H1 (cell line): ENCODE data around the gene OR13C2. TPM values are rescaled to one million over a fixed set of nuclear protein-coding genes. Genes with fewer than 3 reads are reported as not detected.

Experiments
- CTCF ChIA-PET: fragments of 300-600 bp; sonication (Branson Sonifier 250); formaldehyde crosslinking; loops from one replicate; lab custom pipeline; 2021; ENCODE audit not compliant: partially characterized antibody; lab: Charles Lee
- POLR2A ChIA-PET: fragments of 300-600 bp; sonication (Branson Sonifier 250); formaldehyde crosslinking; loops from one replicate; lab custom pipeline; 2021; ENCODE audit warnings: inconsistent platforms; ENCODE audit not compliant: partially characterized antibody; lab: Charles Lee
- DNase-seq, 2 experiments: peaks; one replicate each; pipeline versions ENCODE4 v3.0.0 to v3.0.0-alpha.2; 2010 to 2022; ENCODE audit warnings: low spot score in 2 of 2, low read depth in 1 of 2, mixed read lengths in 1 of 2
- FAIRE-seq: peaks from 2 replicates; lab custom pipeline; 2011; peaks lifted over from hg19 to GRCh38; lab: Jason Lieb, UNC
- H2AFZ ChIP-seq: 2 replicates; pipeline ENCODE4 v1.8.1; 2012; ENCODE audit warnings: low read length, inconsistent platforms
- H2AK5ac ChIP-seq: 2 replicates; pipeline ENCODE4 v1.6.1; 2013; ENCODE audit warnings: low read depth, low read length
- H2BK120ac ChIP-seq: replicated peaks from 2 replicates; pipeline ENCODE3; 2013; ENCODE audit warnings: low read depth, low read length, inconsistent platforms
- H2BK12ac ChIP-seq: 2 replicates; pipeline ENCODE4 v1.6.1; 2013; ENCODE audit warnings: low read depth, low read length
- H2BK15ac ChIP-seq: 2 replicates; pipeline ENCODE4 v1.6.1; 2013; ENCODE audit warnings: low read length
- H2BK20ac ChIP-seq: 2 replicates; pipeline ENCODE4 v1.6.1; 2013; ENCODE audit warnings: low read length
- H2BK5ac ChIP-seq: 2 replicates; pipeline ENCODE4 v1.6.1; 2013; ENCODE audit warnings: low read depth, low read length
- H3K14ac ChIP-seq: 2 replicates; pipeline ENCODE4 v1.6.1; 2013; ENCODE audit warnings: inconsistent platforms; ENCODE audit not compliant: insufficient read length
- H3K18ac ChIP-seq: 2 replicates; pipeline ENCODE4 v1.6.1; 2013; ENCODE audit warnings: low read length; ENCODE audit errors: extremely low read depth
- H3K23ac ChIP-seq: 2 replicates; pipeline ENCODE4 v1.6.1; 2013; ENCODE audit warnings: inconsistent platforms; ENCODE audit not compliant: insufficient read length
- H3K23me2 ChIP-seq: 2 replicates; pipeline ENCODE4 v1.6.1; 2013; ENCODE audit warnings: low read depth, low read length
- H3K27ac ChIP-seq: 2 replicates; pipeline ENCODE4 v1.6.1; 2011; ENCODE audit warnings: low read depth, low read length, inconsistent platforms
- H3K27me3 ChIP-seq, 4 experiments: replicated peaks in 1 of 4; 1 replicate in 1 of 4; 2 replicates in 3 of 4; pipeline versions ENCODE4 v1.6.1 to v1.8.1; 2011 to 2013; ENCODE audit warnings: low read length in 3 of 4, mild to moderate bottlenecking in 3 of 4, inconsistent platforms in 2 of 4, mixed read lengths in 2 of 4, moderate library complexity in 1 of 4; ENCODE audit not compliant: control insufficient read depth in 3 of 4, insufficient read depth in 3 of 4; ENCODE audit errors: extremely low read depth in 1 of 4
- H3K36me3 ChIP-seq, 4 experiments: 2 replicates each; pipeline versions ENCODE4 v1.6.1 to v1.8.1; 2011 to 2013; ENCODE audit warnings: mild to moderate bottlenecking in 4 of 4, low read length in 3 of 4, moderate library complexity in 2 of 4, control low read depth in 1 of 4, inconsistent platforms in 1 of 4; ENCODE audit not compliant: insufficient read depth in 4 of 4, control insufficient read depth in 2 of 4
- H3K4ac ChIP-seq: replicated peaks from 2 replicates; pipeline ENCODE3; 2013; ENCODE audit warnings: low read length, low read depth, mixed read lengths, inconsistent platforms; ENCODE audit not compliant: insufficient read length
- H3K4me1 ChIP-seq, 4 experiments: replicated peaks in 1 of 4; 1 replicate in 1 of 4; 2 replicates in 3 of 4; pipeline versions ENCODE4 v1.6.1 to v1.8.1; 2011 to 2013; ENCODE audit warnings: low read length in 3 of 4, inconsistent platforms in 2 of 4, mixed read lengths in 1 of 4; ENCODE audit not compliant: insufficient read depth in 4 of 4, control insufficient read depth in 3 of 4
- H3K4me2 ChIP-seq, 2 experiments: 2 replicates each; pipeline versions ENCODE4 v1.6.1 to v1.8.1; 2011 to 2013; ENCODE audit warnings: low read depth in 2 of 2, low read length in 2 of 2, control low read depth in 1 of 2, inconsistent platforms in 1 of 2, mild to moderate bottlenecking in 1 of 2; ENCODE audit not compliant: insufficient read depth in 1 of 2
- H3K4me3 ChIP-seq, 4 experiments: fragments of 200-600, 300-600 bp in 1 of 4; sonication (generic), shearing (Covaris generic), sonication (Bioruptor Twin) in 1 of 4; 2 replicates each; pipeline versions ENCODE4 v1.5.1 to v1.8.1; 2011 to 2016; ENCODE audit warnings: low read length in 4 of 4, low read depth in 3 of 4, control low read depth in 2 of 4, inconsistent platforms in 2 of 4, mild to moderate bottlenecking in 2 of 4, mixed read lengths in 1 of 4, moderate library complexity in 1 of 4; ENCODE audit not compliant: insufficient read depth in 2 of 4; ENCODE audit errors: extremely low read depth in 1 of 4
- H3K56ac ChIP-seq: replicated peaks from 2 replicates; pipeline ENCODE3; 2013; ENCODE audit warnings: low read depth, mild to moderate bottlenecking, mixed read lengths, low read length, inconsistent platforms; ENCODE audit not compliant: insufficient read length
- H3K79me1 ChIP-seq: 2 replicates; pipeline ENCODE4 v1.6.1; 2013; ENCODE audit warnings: low read depth, low read length, control low read depth
- H3K79me2 ChIP-seq, 2 experiments: 2 replicates each; pipeline versions ENCODE4 v1.6.1 to v1.8.1; 2012 to 2013; ENCODE audit warnings: low read length in 2 of 2, mild to moderate bottlenecking in 2 of 2, inconsistent platforms in 1 of 2; ENCODE audit not compliant: insufficient read depth in 2 of 2, control insufficient read depth in 1 of 2
- H3K9ac ChIP-seq, 4 experiments: replicated peaks in 1 of 4; 1 replicate in 1 of 4; 2 replicates in 3 of 4; pipeline versions ENCODE4 v1.6.1 to v1.8.1; 2011 to 2013; ENCODE audit warnings: low read depth in 3 of 4, low read length in 3 of 4, control low read depth in 2 of 4, mild to moderate bottlenecking in 2 of 4, moderate library complexity in 2 of 4, inconsistent platforms in 1 of 4; ENCODE audit errors: extremely low read depth in 1 of 4
- H3K9me3 ChIP-seq, 2 experiments: 2 replicates each; pipeline versions ENCODE4 v1.6.1 to v1.8.1; 2012 to 2013; ENCODE audit warnings: mild to moderate bottlenecking in 2 of 2, moderate library complexity in 2 of 2, control low read depth in 1 of 2, inconsistent platforms in 1 of 2, low read depth in 1 of 2, low read length in 1 of 2, mixed read lengths in 1 of 2; ENCODE audit not compliant: insufficient read depth in 2 of 2
- H4K20me1 ChIP-seq, 2 experiments: replicated peaks in 1 of 2; 2 replicates each; pipeline versions ENCODE3 to v1.8.1; 2011 to 2013; ENCODE audit warnings: inconsistent platforms in 2 of 2, low read length in 2 of 2, mild to moderate bottlenecking in 1 of 2; ENCODE audit not compliant: insufficient read depth in 2 of 2, control insufficient read depth in 1 of 2
- H4K5ac ChIP-seq: 2 replicates; pipeline ENCODE4 v1.6.1; 2013; ENCODE audit warnings: low read length, low read depth, mixed read lengths, inconsistent platforms; ENCODE audit not compliant: insufficient read length
- H4K8ac ChIP-seq: 2 replicates; pipeline ENCODE4 v1.8.0; 2013; ENCODE audit warnings: mild to moderate bottlenecking, moderate library complexity, low read length, inconsistent platforms; ENCODE audit not compliant: insufficient read depth; ENCODE audit errors: extremely low read depth
- H4K91ac ChIP-seq: replicated peaks from 2 replicates; pipeline ENCODE3; 2013; ENCODE audit warnings: low read length, mixed read lengths, inconsistent platforms; ENCODE audit not compliant: insufficient read length
- BRCA1 ChIP-seq: IDR thresholded peaks from 2 replicates; pipeline ENCODE4 v1.6.1; 2012; ENCODE audit warnings: low read depth, low read length, improper control_type of control experiment
- CEBPB ChIP-seq: IDR thresholded peaks from 2 replicates; pipeline ENCODE4 v1.6.1; 2012; ENCODE audit warnings: low read depth, low read length
- CHD1 ChIP-seq: IDR thresholded peaks from 2 replicates; pipeline ENCODE4 v1.6.1; 2012; ENCODE audit warnings: low read depth, low read length, improper control_type of control experiment
- CTCF ChIP-seq, 3 experiments: IDR thresholded peaks; 1 replicate in 2 of 3; 2 replicates in 1 of 3; pipeline versions ENCODE4 v1.5.1 to v1.6.1; 2011; ENCODE audit warnings: low read length in 3 of 3, mild to moderate bottlenecking in 3 of 3, inconsistent platforms in 2 of 3, low read depth in 1 of 3, moderate library complexity in 1 of 3; ENCODE audit not compliant: insufficient read depth in 1 of 3; ENCODE audit errors: control extremely low read depth in 1 of 3
- JUN ChIP-seq: IDR thresholded peaks from 2 replicates; pipeline ENCODE4 v1.6.1; 2011; ENCODE audit warnings: low read depth, mild to moderate bottlenecking, improper control_type of control experiment, low read length
- RXRA ChIP-seq: IDR thresholded peaks from 2 replicates; pipeline ENCODE4 v1.6.1; 2011; ENCODE audit warnings: low read depth, mild to moderate bottlenecking, low read length, moderate library complexity; ENCODE audit not compliant: insufficient read depth
- SIN3A ChIP-seq, 2 experiments: IDR thresholded peaks in 1 of 2; conservative IDR thresholded peaks in 1 of 2; 2 replicates each; pipeline ENCODE4 v1.6.1; 2011 to 2012; ENCODE audit warnings: low read length in 2 of 2, improper control_type of control experiment in 1 of 2, low read depth in 1 of 2, mild to moderate bottlenecking in 1 of 2
- TAF1 ChIP-seq: IDR thresholded peaks from 2 replicates; pipeline ENCODE4 v1.6.1; 2011; ENCODE audit warnings: mild to moderate bottlenecking, low read depth, low read length
- TEAD4 ChIP-seq: IDR thresholded peaks from 2 replicates; pipeline ENCODE4 v1.6.1; 2012; ENCODE audit warnings: low read depth, low read length, inconsistent platforms, mixed read lengths
- WGBS, 2 experiments: shearing (Covaris generic) in 1 of 2; methylation state at CpG; one replicate each; pipeline versions ENCODE4 v1.1.6 to v1.1.7; 2013 to 2015; ENCODE audit warnings: low lambda C conversion rate in 2 of 2, mixed read lengths in 2 of 2, inconsistent platforms in 1 of 2, low coverage in 1 of 2, missing lambda C conversion rate in 1 of 2; ENCODE audit not compliant: insufficient replicate concordance in 2 of 2, insufficient coverage in 1 of 2, insufficient read length in 1 of 2; ENCODE audit errors: extremely low coverage in 1 of 2, missing lambda C conversion rate in 1 of 2; 5-methylcytosine and 5-hydroxymethylcytosine counted together
- polyA plus RNA-seq, 7 experiments: library from polyadenylated mRNA; depleted of rRNA in 3 of 7; stranded (reverse) in 5 of 7; unstranded in 2 of 7; fragments of >200 nt in 5 of 7; fragments of 200-250 nt in 2 of 7; gene quantifications; 1 replicate in 5 of 7; 2 replicates in 1 of 7; 4 replicates in 1 of 7; pipeline versions ENCODE4 v1.2.1 to v1.2.3, GENCODE V29; 2011 to 2013; ENCODE audit warnings: missing spikeins in 2 of 7, mixed read lengths in 2 of 7
- total RNA-seq: library from RNA; stranded (reverse); fragmentation: NEBNext Ultra II Directional; extraction: Animal tissue kit (Norgen Biotek cat#: 25700); gene quantifications from 2 replicates; pipeline ENCODE4 v1.2.1, GENCODE V29; 2021

Gene OR13C2
- total and polyA plus RNA-seq, 2 of the 8 experiments (the other 6 are each of a cell fraction or from before 2014, with no cell fraction given): not detected

GRCh38 chr9:104606152-104606551 lies 725 bp upstream of the OR13C2 start:
- Histone ChIP-seq H3K23me2 (no peaks in the 10 kb centered on the region), H2BK15ac (no peak overlapping the region), H4K20me1 (no peaks in the 10 kb centered on the region), H4K5ac (no peak overlapping the region), H3K27ac (no peak overlapping the region), H2BK5ac (no peak overlapping the region), H4K91ac (no peak overlapping the region), H3K4me1 (no peaks in the 10 kb centered on the region), H3K4me3 (no peak overlapping the region), H2AK5ac (no peak overlapping the region), H3K36me3 (no peaks in the 10 kb centered on the region), H3K4ac (no peak overlapping the region), H2BK120ac (no peak overlapping the region), H2BK12ac (no peak overlapping the region), H4K8ac (no peak overlapping the region), H3K9me3 (no peaks in the 10 kb centered on the region), H3K56ac (no peak overlapping the region), H2BK20ac (no peak overlapping the region), H3K79me2 (no peaks in the 10 kb centered on the region), H3K18ac (no peak overlapping the region), H3K79me1 (no peaks in the 10 kb centered on the region), H3K27me3 (no peaks in the 10 kb centered on the region), H2AFZ (no peak overlapping the region), H3K23ac (no peak overlapping the region), H3K4me2 (no peak overlapping the region), H3K9ac (no peak overlapping the region), H3K14ac (no peak overlapping the region)
- POLR2A ChIA-PET: no interaction called here
- FAIRE-seq: no peak
- no peak for TF ChIP-seq CTCF (IDR thresholded peaks at IDR 0.05; ENCODE audit: control extremely low read depth in 1 of 3, insufficient read depth in 1 of 3, low read depth in 1 of 3, low read length in 3 of 3)
- TF ChIP-seq JUN: no peak
- no peak for TF ChIP-seq BRCA1
- no peak for TF ChIP-seq TEAD4
- no peak for TF ChIP-seq TAF1
- no peak for TF ChIP-seq CEBPB
- no peak for TF ChIP-seq SIN3A (conservative IDR thresholded peaks at IDR 0.05 in 1 of 2, IDR thresholded peaks at IDR 0.05 in 1 of 2; ENCODE audit: low read depth in 1 of 2, low read length in 2 of 2)
- TF ChIP-seq RXRA: no peak
- TF ChIP-seq CHD1: no peak
- CTCF ChIA-PET: interaction anchor here (0.7 kb wide), 1 partner anchor 18 kb away, joined by 3 read pairs; no protein-coding TSS in a partner anchor
- 96% methylated on average over 2 of the region's 2 CpGs; no CpG with 5 or more reads in 1 of the 2 experiments for WGBS, 2 experiments
- no peak for DNase-seq
